WERI-Rb-1 (cell line): ENCODE results near the gene EVI5.

ENCODE experiments used
- DNase-seq: peaks from one replicate; pipeline ENCODE4 v3.0.0-alpha.2; 2020
- H3K27ac ChIP-seq: fragments of 250-450 bp; sonication (Bioruptor Pico); 2 replicates; pipeline ENCODE4 v1.5.1; 2020; ENCODE audit warnings: mild to moderate bottlenecking, moderate library complexity
- H3K27me3 ChIP-seq: fragments of 250-450 bp; sonication (Bioruptor Pico); 2 replicates; pipeline ENCODE4 v1.5.1; 2021; ENCODE audit warnings: mild to moderate bottlenecking, low read depth, moderate library complexity; ENCODE audit not compliant: insufficient read depth, severe bottlenecking
- H3K36me3 ChIP-seq: fragments of 250-450 bp; sonication (Bioruptor Pico); 2 replicates; pipeline ENCODE4 v1.5.1; 2020; ENCODE audit warnings: mild to moderate bottlenecking, moderate library complexity
- H3K4me3 ChIP-seq: 2 replicates; pipeline ENCODE4 v1.5.1; 2011; ENCODE audit warnings: low read depth, mild to moderate bottlenecking, control low read depth, low read length
- H3K9me3 ChIP-seq: fragments of 250-450 bp; sonication (Bioruptor Pico); 2 replicates; pipeline ENCODE4 v1.5.1; 2021; ENCODE audit warnings: mild to moderate bottlenecking, moderate library complexity; ENCODE audit not compliant: severe bottlenecking
- TF ChIP-seq, protein P1 (sequence below): IDR thresholded peaks from 2 replicates; pipeline ENCODE4 v1.5.1; 2011; ENCODE audit warnings: low read depth, mild to moderate bottlenecking, control low read depth, inconsistent platforms, low read length

The EVI5 gene

DNA sequence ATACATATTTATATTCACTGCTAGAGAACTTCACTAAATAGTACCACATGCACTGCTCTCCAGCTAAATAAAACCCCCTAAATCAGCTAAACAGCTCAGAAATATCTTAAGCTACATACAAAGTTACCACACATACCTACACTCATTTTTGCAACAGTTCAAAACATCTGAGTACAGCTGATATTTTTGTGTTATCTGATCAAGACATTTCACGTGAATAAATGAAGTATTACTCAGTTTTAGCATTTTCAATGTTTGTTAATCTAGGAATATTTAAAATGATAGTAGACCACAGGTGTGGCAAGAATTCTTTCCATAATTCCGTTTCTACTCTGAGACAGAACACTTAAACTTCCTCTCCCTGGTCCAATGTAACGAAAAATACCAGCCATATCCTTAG lies 20.8 kb downstream of the EVI5 start:
- H3K27me3 ChIP-seq, result no peaks in the 10 kb centered on the region
- H3K36me3 ChIP-seq, result no peaks in the 10 kb centered on the region
- DNase-seq, result no peak
- no peaks in the 10 kb centered on the region for H3K9me3 ChIP-seq
- no peak overlapping the region for H3K4me3 ChIP-seq
- H3K27ac ChIP-seq, result no peak overlapping the region
- TF ChIP-seq, protein P1, sequence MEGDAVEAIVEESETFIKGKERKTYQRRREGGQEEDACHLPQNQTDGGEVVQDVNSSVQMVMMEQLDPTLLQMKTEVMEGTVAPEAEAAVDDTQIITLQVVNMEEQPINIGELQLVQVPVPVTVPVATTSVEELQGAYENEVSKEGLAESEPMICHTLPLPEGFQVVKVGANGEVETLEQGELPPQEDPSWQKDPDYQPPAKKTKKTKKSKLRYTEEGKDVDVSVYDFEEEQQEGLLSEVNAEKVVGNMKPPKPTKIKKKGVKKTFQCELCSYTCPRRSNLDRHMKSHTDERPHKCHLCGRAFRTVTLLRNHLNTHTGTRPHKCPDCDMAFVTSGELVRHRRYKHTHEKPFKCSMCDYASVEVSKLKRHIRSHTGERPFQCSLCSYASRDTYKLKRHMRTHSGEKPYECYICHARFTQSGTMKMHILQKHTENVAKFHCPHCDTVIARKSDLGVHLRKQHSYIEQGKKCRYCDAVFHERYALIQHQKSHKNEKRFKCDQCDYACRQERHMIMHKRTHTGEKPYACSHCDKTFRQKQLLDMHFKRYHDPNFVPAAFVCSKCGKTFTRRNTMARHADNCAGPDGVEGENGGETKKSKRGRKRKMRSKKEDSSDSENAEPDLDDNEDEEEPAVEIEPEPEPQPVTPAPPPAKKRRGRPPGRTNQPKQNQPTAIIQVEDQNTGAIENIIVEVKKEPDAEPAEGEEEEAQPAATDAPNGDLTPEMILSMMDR, result no peak

GRCh38 chr1:92762355-92762754 lies 22.6 kb downstream of the EVI5 start:
- Histone ChIP-seq H3K36me3 (no peaks in the 10 kb centered on the region), H3K27ac (no peak overlapping the region), H3K4me3 (no peak overlapping the region), H3K9me3 (no peaks in the 10 kb centered on the region), H3K27me3 (no peaks in the 10 kb centered on the region)
- TF ChIP-seq, protein P1, result no peak
- no peak for DNase-seq

GRCh38 chr1:92759361-92759760 lies 25.5 kb downstream of the EVI5 start:
- H3K4me3 ChIP-seq, result no peak overlapping the region
- no peaks in the 10 kb centered on the region for H3K9me3 ChIP-seq
- TF ChIP-seq, protein P1, result no peak
- no peaks in the 10 kb centered on the region for H3K27me3 ChIP-seq
- H3K27ac ChIP-seq, result no peak overlapping the region
- no peak for DNase-seq
- H3K36me3 ChIP-seq, result no peaks in the 10 kb centered on the region

GRCh38 chr1:92756537-92756936 lies 28.4 kb downstream of the EVI5 start:
- Histone ChIP-seq H3K36me3 (no peaks in the 10 kb centered on the region), H3K4me3 (no peak overlapping the region), H3K9me3 (no peaks in the 10 kb centered on the region), H3K27me3 (no peaks in the 10 kb centered on the region), H3K27ac (no peak overlapping the region)
- TF ChIP-seq, protein P1, result no peak
- no peak for DNase-seq

DNA sequence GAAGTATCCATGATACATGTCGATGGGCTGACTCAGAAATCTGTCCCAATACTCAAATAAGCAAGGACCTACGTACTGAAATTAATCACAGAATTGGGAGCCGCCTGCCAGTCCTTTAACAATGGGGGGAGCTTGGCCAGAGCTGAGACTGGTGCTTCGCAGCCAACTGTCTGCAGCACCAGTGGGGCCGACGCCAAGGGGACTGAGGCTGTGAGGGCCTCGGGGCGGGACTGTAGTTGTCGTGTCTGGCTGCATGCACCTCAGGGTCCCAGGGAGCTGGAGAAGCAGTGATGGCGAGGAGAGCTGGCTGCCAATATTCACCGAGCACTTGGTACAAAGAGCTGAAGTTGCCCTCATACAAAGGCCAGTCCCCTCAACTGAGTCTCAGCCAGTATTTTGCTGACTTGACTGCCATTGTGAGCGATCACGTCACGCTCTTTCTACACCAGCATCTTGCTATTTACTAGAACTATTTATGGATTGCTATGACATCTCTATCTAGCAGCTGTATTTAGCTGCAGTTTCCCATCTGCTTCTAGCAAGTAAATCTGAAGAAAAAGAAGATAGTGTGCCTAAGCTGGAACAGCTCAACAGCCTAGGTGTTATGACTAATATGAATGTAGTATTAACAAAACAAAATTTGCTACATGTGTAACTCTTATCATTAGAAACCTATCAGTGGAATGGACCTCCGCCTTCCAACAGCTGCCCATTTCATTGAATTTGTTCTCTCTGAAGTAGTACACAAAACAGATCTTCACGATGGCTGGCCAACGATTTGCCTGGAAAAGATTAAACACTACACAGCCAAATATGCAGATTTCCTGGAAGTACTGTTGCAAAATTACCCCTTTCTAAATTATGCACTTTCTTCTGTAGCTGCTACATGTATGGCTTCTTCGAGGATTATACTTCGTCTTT lies 29.1 kb downstream of the EVI5 start:
- DNase-seq, result no peak
- Histone ChIP-seq H3K27ac (no peak overlapping the region), H3K36me3 (no peaks in the 10 kb centered on the region), H3K27me3 (no peaks in the 10 kb centered on the region), H3K4me3 (no peak overlapping the region), H3K9me3 (no peaks in the 10 kb centered on the region)
- TF ChIP-seq, protein P1, result no peak

DNA sequence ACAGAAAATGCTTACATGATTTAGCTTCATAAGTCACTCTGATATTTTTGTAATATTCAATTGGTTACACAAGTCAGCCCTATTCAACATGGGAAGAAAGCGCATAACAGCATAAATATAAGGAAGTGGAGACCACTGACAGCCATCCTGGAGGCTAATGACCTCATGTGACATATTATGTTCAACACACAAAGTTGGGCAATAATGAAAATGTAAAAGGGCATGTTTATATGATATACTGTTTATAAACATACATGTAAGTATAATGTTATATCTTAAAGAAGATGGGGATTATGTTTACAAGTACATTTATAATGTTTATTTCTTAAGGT lies 30.2 kb downstream of the EVI5 start:
- Histone ChIP-seq H3K27ac (no peak overlapping the region), H3K27me3 (no peaks in the 10 kb centered on the region), H3K9me3 (no peaks in the 10 kb centered on the region), H3K36me3 (no peaks in the 10 kb centered on the region), H3K4me3 (no peak overlapping the region)
- TF ChIP-seq, protein P1, result no peak
- no peak for DNase-seq
